NCI-H226 (cell line): ENCODE data around the gene DCAF15.
"Not testable (repeated sequence)": the region's sequence is repeated elsewhere in the genome, so short reads cannot be mapped to it uniquely, and the experiment has no call there.

Experiments used
- DNase-seq: peaks from one replicate; pipeline ENCODE4 v3.0.0-alpha.2; 2015

DCAF15 gene

GRCh38 chr19:13952154-13952930 is at the start of gene DCAF15:
Gene DCAF15 (plus strand): TSS chr19:13952509. CDS start chr19:13952513, 4 bp downstream.
- DNase-seq: peak; percentile 98

- DNase-seq: no peak
These were observed 49.2 kb upstream of the DCAF15 start for GRCh38 chr19:13902993-13903555.

- DNase-seq: peak; percentile 79
These were observed 46.4 kb upstream of the DCAF15 start, which contains the start of the genes BRME1 and CC2D1A for GRCh38 chr19:13905634-13906520. Gene BRME1 (minus strand): TSS chr19:13906117. CDS start chr19:13904892, 1,225 bp downstream. Gene CC2D1A (plus strand): TSS chr19:13906201. CDS start chr19:13906442, 241 bp downstream.

GRCh38 chr19:13906521-13906904 is 45.8 kb upstream of the DCAF15 start:
- no peak for DNase-seq

GRCh38 chr19:13906910-13907309 is 45.4 kb upstream of the DCAF15 start:
- DNase-seq: no peak

- DNase-seq: no peak
These were observed 43.6 kb upstream of the DCAF15 start for GRCh38 chr19:13908674-13909073.

GRCh38 chr19:13909430-13909829 is 42.9 kb upstream of the DCAF15 start:
- DNase-seq: no peak

- no peak for DNase-seq
These were observed 39.0 kb upstream of the DCAF15 start for GRCh38 chr19:13913352-13913751.

- no peak for DNase-seq
These were observed 37.5 kb upstream of the DCAF15 start for GRCh38 chr19:13914777-13915176.

GRCh38 chr19:13917888-13918406 is 34.4 kb upstream of the DCAF15 start:
- no peak for DNase-seq

- DNase-seq: no peak
These were observed 33.4 kb upstream of the DCAF15 start for GRCh38 chr19:13918726-13919411.

- no peak for DNase-seq
These were observed 31.8 kb upstream of the DCAF15 start for GRCh38 chr19:13920524-13920923.

GRCh38 chr19:13920940-13921747 is 31.2 kb upstream of the DCAF15 start:
- DNase-seq: peak; percentile 43

GRCh38 chr19:13922118-13922517 is 30.2 kb upstream of the DCAF15 start:
- not testable (repeated sequence) for DNase-seq

GRCh38 chr19:13923194-13923987 is 28.9 kb upstream of the DCAF15 start:
- no peak for DNase-seq

GRCh38 chr19:13926010-13926409 is 26.3 kb upstream of the DCAF15 start:
- no peak for DNase-seq

GRCh38 chr19:13926715-13927114 is 25.6 kb upstream of the DCAF15 start:
- DNase-seq: no peak

- DNase-seq: no peak
These were observed 23.0 kb upstream of the DCAF15 start for GRCh38 chr19:13929340-13929739.

GRCh38 chr19:13929956-13930355 is 22.4 kb upstream of the DCAF15 start:
- no peak for DNase-seq

GRCh38 chr19:13930402-13930801 is 21.9 kb upstream of the DCAF15 start:
- no peak for DNase-seq
